IPS-20b (cell line): Measurements from ENCODE around the gene RNU6-1.

ENCODE experiments used
- H3K27ac ChIP-seq: one replicate; pipeline ENCODE4 v1.5.1; 2013; ENCODE audit warnings: low read length
- H3K27me3 ChIP-seq: 2 replicates; pipeline ENCODE4 v1.6.1; 2013; ENCODE audit warnings: mild to moderate bottlenecking, low read length, inconsistent platforms; ENCODE audit not compliant: insufficient read depth
- H3K36me3 ChIP-seq: 2 replicates; pipeline ENCODE4 v1.6.1; 2013; ENCODE audit warnings: low read depth, mild to moderate bottlenecking, inconsistent platforms, low read length, moderate library complexity; ENCODE audit not compliant: insufficient read depth
- H3K4me1 ChIP-seq: 2 replicates; pipeline ENCODE4 v1.6.1; 2013; ENCODE audit warnings: mild to moderate bottlenecking, control low read depth, inconsistent platforms, low read length, moderate library complexity; ENCODE audit not compliant: insufficient read depth
- H3K4me3 ChIP-seq: 2 replicates; pipeline ENCODE4 v1.5.1; 2013; ENCODE audit warnings: mild to moderate bottlenecking, low read length, inconsistent platforms
- H3K9ac ChIP-seq: 2 replicates; pipeline ENCODE4 v1.6.1; 2013; ENCODE audit warnings: low read depth, mild to moderate bottlenecking, inconsistent platforms, low read length, moderate library complexity
- H3K9me3 ChIP-seq: 2 replicates; pipeline ENCODE4 v1.6.1; 2013; ENCODE audit warnings: mild to moderate bottlenecking, low read depth, low read length, inconsistent platforms; ENCODE audit not compliant: insufficient read depth

RNU6-1 gene

DNA sequence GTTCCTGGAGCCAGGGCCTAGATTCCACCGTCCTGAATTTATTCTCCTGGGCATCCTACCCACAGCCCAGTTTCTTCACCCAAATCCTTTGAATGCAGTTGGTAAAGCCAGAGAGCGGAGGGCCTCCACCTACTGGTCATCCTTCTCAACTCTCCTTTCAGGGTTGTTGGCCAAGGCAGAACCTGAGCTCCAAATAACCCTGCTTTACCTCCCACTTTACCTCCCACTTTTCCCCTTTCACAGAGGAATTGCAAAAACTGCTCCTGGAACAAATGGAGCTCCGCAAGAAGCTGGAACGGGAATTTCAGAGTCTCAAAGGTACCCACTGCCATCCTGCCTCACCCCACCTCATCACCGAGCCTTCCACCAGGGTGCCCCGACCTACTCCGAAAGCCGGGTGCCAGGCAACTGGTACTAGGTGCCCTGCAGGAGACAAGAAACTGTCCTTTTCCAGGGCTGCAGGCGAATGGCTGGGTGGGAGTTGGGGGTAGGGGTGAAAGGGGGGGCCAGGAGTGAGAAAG lies 7.8 kb downstream of the RNU6-1 start:
- H3K27ac ChIP-seq = no peak overlapping the region
- peaks cover 100% of the 10 kb centered on the region for H3K27me3 ChIP-seq
- H3K9ac ChIP-seq = no peak overlapping the region
- H3K4me3 ChIP-seq = no peak overlapping the region
- H3K36me3 ChIP-seq = no peaks in the 10 kb centered on the region
- H3K9me3 ChIP-seq = no peaks in the 10 kb centered on the region; the same call in 1 of the 2 replicates
- H3K4me1 ChIP-seq = peaks cover 15% of the 10 kb centered on the region

DNA sequence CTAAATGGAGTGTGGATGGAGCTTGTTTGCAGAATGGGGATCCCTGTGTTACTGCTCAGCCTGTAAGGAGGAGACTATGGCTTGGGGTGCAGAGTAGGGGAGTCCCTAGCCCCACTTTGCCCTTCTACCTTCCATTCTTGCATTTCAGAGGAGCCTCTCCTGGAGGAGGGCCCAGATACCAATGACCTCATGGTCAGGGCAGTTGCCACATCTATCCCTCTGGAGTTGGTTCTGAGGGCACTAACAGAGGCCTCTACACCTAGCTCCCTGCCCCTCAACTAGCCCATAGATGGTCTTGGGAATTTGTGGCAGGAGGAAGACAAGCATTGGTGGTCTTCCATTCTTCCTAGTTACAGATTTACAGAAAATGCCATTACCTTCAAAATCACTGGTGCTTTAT lies 8.5 kb downstream of the RNU6-1 start:
- Histone ChIP-seq H3K27me3 (peaks cover 100% of the 10 kb centered on the region), H3K9me3 (no peaks in the 10 kb centered on the region; the same call in 1 of the 2 replicates), H3K27ac (no peak overlapping the region)

DNA sequence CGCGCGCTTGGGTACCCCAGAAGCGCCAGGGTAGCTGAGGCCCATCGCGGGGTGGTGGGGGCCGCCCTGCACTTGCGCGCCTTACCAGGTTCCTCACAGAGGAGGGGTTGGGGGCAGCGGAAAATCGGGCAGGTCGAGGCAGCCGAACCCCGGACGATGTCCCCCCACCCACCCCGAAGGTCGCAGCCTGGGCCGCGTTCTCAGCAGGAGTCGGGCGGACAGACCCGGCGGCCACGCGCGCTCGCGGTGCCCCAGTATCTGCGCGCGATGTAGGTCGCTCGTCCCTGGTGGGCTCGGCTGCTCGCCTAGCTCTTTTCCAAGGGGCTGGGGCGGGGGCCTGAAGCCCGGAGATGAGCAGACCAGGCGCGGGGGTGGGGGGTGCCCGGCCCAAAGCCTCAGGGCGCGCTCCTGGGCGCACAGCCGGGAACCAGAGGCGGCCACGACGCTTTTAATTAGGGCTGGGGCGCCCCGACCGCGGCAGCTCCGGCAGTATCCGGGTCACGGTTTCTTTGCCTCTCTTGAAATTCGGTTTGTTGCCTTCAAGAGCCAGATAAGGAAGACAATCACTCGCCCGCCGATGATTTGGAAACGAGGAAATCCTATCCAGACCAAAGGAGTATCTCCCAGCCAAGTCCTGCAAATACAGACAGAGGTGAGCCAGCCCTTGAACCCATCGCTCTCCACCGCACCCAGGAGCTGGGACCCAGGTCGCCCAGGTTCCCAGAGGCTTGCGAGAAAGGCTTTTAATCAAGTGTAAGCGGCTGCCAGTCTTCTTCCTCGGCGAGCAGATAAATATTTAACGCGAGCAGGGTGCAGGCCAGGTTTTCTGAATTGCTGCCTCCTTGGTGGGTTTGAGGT lies 10.0 kb downstream of the RNU6-1 start:
- H3K9ac ChIP-seq = no peak overlapping the region
- H3K4me1 ChIP-seq = peaks cover 13% of the 10 kb centered on the region; the same call in 1 of the 2 replicates
- no peaks in the 10 kb centered on the region for H3K36me3 ChIP-seq
- H3K27me3 ChIP-seq = peaks cover 100% of the 10 kb centered on the region
- H3K4me3 ChIP-seq = no peak overlapping the region
- H3K27ac ChIP-seq = no peak overlapping the region
- no peaks in the 10 kb centered on the region; the same call in 1 of the 2 replicates for H3K9me3 ChIP-seq

More for the DNA sequence above, 8.5 kb downstream of the RNU6-1 start:
- Histone ChIP-seq H3K9ac (no peak overlapping the region), H3K36me3 (no peaks in the 10 kb centered on the region), H3K4me3 (no peak overlapping the region), H3K4me1 (peaks cover 11% of the 10 kb centered on the region; the same call in 1 of the 2 replicates)

DNA sequence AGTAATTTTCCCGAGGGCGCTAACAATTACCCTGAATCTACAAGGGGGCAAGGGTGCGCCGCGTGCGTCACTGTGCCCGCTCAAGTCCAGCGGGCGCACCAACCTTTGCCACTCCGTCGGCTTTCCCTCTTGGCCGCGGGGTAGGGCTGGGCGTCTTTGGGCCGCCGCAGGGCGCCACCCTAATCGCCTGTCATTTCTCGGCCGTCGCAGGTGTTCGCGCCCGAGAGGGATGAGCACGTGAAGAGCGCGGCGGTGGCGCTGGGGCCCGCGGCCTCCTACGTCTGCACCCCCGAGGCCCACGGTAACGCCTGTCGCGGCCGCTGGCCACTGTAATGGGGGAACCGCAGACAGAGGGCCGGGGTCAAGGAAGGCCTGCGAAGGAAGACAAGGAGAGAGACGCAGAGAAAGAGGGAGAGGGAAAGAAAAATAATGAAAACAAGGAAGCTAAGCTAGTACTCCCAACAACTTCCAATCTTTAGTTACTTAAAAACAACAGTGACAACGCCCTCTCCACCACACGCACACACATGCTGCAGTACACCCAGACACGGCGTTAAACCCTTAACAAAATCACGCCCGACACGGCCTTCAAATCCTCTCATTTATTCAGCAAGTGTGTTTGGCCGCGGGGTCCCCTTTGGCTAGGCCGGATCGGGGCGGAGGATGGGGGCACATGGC lies 10.7 kb downstream of the RNU6-1 start:
- peaks cover 14% of the 10 kb centered on the region; the same call in 1 of the 2 replicates for H3K4me1 ChIP-seq
- no peak overlapping the region for H3K9ac ChIP-seq
- no peaks in the 10 kb centered on the region; the same call in 1 of the 2 replicates for H3K9me3 ChIP-seq
- H3K27me3 ChIP-seq = peaks cover 100% of the 10 kb centered on the region
- H3K36me3 ChIP-seq = no peaks in the 10 kb centered on the region
- H3K27ac ChIP-seq = no peak overlapping the region
- peak overlapping the region; percentile 40; the same call in 1 of the 2 replicates for H3K4me3 ChIP-seq

DNA sequence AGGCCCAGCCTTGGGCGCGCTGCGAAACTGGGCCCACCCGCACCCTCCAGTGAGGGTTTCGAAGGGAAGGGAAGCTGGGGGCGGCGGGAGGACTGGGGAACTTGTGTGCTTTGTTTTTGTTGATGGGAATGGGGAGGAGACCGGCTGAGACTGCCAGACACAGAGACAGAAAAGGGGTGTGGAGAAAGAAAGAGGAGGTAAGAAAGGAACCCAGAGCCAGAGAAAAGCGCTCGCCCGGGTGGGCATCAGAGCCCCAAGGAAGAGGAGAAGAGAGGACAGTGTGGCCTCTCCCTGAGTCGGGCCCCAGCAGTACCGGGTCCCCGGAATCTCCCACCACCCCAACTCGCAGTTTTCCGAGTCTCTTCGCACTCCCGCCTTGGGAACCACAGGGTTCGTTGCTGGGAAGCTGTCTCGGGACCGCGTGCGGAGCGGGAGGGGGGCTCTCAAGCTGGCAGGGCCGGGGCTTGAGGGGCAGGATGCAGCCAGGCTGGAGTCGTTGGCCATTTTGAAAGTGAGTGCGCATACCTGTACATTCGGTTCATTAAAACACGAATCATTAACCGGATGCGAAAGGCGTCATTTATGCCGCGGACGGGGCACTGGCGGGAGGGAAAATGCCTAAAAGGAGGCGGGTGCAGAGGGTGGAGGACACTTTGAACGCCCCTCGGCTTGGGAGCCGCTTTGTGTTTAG lies 11.4 kb downstream of the RNU6-1 start:
- Histone ChIP-seq H3K4me1 (peaks cover 13% of the 10 kb centered on the region; the same call in 1 of the 2 replicates), H3K9me3 (no peaks in the 10 kb centered on the region; the same call in 1 of the 2 replicates), H3K27me3 (peaks cover 100% of the 10 kb centered on the region), H3K27ac (no peak overlapping the region), H3K4me3 (peak overlapping the region; percentile 40), H3K36me3 (no peaks in the 10 kb centered on the region), H3K9ac (no peak overlapping the region)

DNA sequence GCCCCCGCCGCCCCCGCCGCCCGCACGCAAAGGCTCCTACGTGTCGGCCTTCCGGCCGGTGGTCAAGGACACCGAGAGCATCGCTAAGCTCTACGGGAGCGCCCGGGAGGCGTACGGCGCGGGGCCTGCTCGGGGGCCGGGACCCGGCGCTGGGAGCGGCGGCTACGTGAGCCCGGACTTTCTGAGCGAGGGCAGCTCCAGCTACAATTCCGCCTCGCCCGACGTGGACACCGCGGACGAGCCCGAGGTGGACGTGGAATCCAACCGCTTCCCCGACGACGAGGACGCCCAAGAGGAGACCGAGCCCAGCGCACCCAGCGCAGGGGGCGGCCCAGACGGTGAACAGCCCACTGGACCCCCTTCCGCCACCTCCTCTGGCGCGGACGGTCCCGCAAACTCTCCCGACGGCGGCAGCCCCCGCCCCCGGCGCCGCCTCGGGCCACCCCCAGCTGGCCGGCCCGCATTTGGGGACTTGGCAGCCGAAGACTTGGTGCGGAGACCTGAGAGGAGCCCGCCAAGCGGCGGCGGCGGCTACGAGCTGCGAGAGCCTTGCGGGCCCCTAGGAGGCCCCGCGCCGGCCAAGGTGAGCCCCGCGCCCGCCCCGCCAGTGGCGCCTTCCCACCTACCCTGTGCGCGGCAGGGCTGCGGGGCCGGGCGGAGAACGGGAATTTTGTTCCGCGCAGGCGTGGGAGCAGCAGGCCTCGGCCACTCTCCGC lies 12.1 kb downstream of the RNU6-1 start:
- Histone ChIP-seq H3K4me1 (peaks cover 6% of the 10 kb centered on the region; the same call in 1 of the 2 replicates), H3K9me3 (no peaks in the 10 kb centered on the region; the same call in 1 of the 2 replicates), H3K27ac (no peak overlapping the region), H3K27me3 (peaks cover 100% of the 10 kb centered on the region), H3K36me3 (no peaks in the 10 kb centered on the region), H3K9ac (no peak overlapping the region), H3K4me3 (no peak overlapping the region)

DNA sequence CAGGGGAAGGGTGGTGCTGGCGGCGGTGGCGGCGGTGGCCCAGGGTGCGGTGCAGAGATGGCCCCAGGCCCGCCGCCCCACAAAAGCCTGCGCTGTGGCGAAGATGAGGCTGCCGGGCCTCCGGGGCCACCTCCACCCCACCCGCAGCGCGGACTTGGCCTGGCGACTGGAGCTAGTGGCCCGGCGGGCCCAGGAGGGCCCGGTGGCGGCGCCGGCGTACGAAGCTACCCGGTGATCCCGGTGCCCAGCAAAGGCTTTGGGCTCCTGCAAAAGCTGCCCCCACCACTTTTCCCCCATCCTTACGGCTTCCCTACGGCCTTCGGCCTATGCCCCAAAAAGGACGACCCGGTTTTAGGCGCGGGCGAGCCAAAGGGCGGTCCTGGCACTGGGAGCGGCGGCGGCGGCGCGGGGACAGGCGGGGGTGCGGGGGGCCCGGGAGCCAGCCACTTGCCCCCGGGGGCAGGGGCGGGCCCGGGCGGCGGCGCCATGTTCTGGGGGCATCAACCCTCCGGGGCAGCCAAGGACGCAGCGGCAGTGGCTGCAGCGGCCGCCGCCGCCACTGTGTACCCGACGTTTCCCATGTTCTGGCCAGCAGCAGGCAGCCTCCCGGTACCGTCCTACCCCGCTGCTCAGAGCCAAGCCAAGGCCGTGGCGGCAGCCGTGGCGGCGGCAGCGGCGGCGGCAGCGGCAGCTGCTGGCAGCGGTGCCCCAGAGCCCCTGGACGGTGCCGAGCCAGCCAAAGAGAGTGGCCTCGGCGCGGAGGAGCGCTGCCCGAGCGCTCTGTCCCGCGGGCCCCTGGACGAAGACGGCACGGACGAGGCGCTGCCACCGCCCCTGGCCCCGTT lies 12.9 kb downstream of the RNU6-1 start:
- Histone ChIP-seq H3K27me3 (peaks cover 100% of the 10 kb centered on the region), H3K9ac (no peak overlapping the region), H3K4me1 (peaks cover 6% of the 10 kb centered on the region; the same call in 1 of the 2 replicates), H3K36me3 (no peaks in the 10 kb centered on the region), H3K27ac (no peak overlapping the region), H3K4me3 (no peak overlapping the region), H3K9me3 (no peaks in the 10 kb centered on the region; the same call in 1 of the 2 replicates)

DNA sequence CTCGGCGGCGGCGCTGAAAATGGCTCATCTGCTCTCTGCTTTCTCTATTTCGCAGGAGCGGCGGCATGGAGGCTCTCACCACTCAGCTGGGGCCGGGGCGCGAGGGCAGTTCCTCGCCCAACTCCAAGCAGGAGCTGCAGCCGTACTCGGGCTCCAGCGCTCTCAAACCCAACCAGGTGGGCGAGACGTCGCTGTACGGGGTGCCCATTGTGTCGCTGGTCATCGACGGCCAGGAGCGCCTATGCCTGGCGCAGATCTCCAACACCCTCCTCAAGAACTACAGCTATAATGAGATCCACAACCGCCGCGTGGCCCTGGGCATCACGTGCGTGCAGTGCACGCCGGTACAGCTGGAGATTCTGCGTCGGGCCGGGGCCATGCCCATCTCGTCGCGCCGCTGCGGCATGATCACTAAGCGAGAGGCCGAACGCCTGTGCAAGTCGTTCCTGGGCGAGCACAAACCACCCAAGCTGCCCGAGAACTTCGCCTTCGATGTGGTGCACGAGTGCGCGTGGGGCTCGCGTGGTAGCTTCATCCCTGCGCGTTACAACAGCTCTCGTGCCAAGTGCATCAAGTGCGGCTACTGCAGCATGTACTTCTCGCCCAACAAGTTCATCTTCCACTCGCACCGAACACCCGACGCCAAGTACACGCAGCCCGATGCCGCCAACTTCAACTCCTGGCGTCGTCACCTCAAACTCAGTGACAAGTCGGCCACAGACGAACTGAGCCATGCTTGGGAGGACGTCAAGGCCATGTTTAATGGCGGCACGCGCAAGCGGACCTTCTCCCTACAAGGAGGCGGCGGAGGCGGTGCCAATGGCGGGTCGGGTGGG lies 13.7 kb downstream of the RNU6-1 start:
- Histone ChIP-seq H3K36me3 (no peaks in the 10 kb centered on the region), H3K4me1 (peaks cover 6% of the 10 kb centered on the region; the same call in 1 of the 2 replicates), H3K9me3 (no peaks in the 10 kb centered on the region; the same call in 1 of the 2 replicates), H3K9ac (no peak overlapping the region), H3K27ac (no peak overlapping the region), H3K4me3 (peak overlapping the region; percentile 50), H3K27me3 (peaks cover 100% of the 10 kb centered on the region)

DNA sequence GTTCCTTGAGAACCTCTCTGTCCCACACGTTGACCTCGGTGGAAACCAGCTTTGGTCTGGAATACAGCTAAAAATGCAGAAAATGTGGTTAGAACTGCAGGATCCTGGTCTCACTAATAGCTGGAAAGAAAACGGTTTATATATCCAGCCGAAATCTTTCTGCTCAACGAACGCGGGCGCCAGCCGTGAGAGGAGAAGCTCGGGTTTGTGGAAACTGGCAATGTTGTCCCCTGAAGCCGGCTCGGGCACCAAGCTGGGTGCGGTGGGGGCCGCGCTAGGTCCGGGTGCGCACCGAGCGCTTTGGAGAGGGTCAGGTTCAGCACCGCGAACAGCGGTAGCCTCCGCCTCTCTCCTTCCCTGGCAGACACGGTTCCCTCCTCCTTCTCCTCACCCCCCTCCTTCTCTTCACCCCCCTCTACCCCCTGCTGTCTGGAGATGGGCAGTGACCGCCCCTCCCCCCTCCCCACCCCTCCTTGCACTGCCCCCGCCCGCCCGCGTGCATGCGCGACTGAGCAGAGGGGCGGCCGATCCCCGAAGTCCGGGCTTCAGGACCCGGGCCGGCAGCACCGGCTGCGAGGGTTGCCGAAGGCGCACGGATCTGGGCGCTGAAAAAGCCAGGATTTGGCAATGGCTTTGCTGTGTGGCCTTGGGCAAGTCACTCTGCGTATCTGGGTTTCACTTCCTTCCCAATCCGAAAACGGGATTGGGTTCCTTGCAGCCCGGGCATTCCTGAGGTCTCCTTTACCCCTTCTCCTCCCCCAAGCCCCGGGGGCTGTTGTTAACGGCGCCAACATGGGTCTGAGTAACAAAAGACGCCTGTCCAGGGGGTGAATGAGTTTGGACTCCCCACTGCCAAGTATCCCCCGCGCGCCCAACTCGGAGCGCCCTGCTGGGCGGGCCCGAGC lies 14.6 kb downstream of the RNU6-1 start, which contains the start of gene SKOR1:
Gene SKOR1 (plus strand): TSS at position 534 of the 905 bp plus-strand sequence. CDS start 94 bp downstream, at position 628.
- Histone ChIP-seq H3K4me1 (peaks cover 6% of the 10 kb centered on the region; the same call in 1 of the 2 replicates), H3K4me3 (peak within 1 kb of the TSS; percentile 50), H3K27ac (no peak within 1 kb of the TSS), H3K9me3 (no peaks in the 10 kb centered on the region; the same call in 1 of the 2 replicates), H3K9ac (no peak within 1 kb of the TSS), H3K36me3 (no peaks in the 10 kb centered on the region), H3K27me3 (peaks cover 100% of the 10 kb centered on the region)
